ENCODE data around the gene LRSAM1. TPM values are rescaled to one million over a fixed set of nuclear protein-coding genes. Genes with fewer than 3 reads are reported as not detected.
A peak's percentile ranks its signal among the peaks of the same experiment; 100 is the strongest.

Gene LRSAM1
- total RNA-seq, 1 experiment from 2014 or later, result 18.5 TPM

- Histone ChIP-seq H3K36me3 (replicated peaks; ENCODE audit: control insufficient read depth, insufficient read depth, low read length) (no peaks in the 10 kb centered on the region), H3K27me3 (ENCODE audit: control insufficient read depth, insufficient read depth, low read length) (no peaks in the 10 kb centered on the region), H3K4me3 (ENCODE audit: insufficient read depth, low read depth, low read length) (no peak overlapping the region)
- DNase-seq, result no peak
Measured at GRCh38 chr9:127421057-127421456, 30.3 kb upstream of the LRSAM1 start.

- H3K36me3 ChIP-seq (replicated peaks; ENCODE audit: control insufficient read depth, insufficient read depth, low read length), result no peaks in the 10 kb centered on the region
- H3K27me3 ChIP-seq (ENCODE audit: control insufficient read depth, insufficient read depth, low read length), result no peaks in the 10 kb centered on the region
- peak; percentile 4 for DNase-seq
- H3K4me3 ChIP-seq (ENCODE audit: insufficient read depth, low read depth, low read length), result no peak overlapping the region
Measured at GRCh38 chr9:127422133-127422782, 29.1 kb upstream of the LRSAM1 start.

- H3K4me3 ChIP-seq (ENCODE audit: insufficient read depth, low read depth, low read length), result peak overlapping the region; percentile 87; the same call in 1 of the 2 replicates
- no peaks in the 10 kb centered on the region for H3K36me3 ChIP-seq (replicated peaks; ENCODE audit: control insufficient read depth, insufficient read depth, low read length)
- no peaks in the 10 kb centered on the region for H3K27me3 ChIP-seq (ENCODE audit: control insufficient read depth, insufficient read depth, low read length)
- DNase-seq, result peak; percentile 25
Measured at GRCh38 chr9:127422787-127423186, 28.5 kb upstream of the LRSAM1 start.

- no peak for DNase-seq
- peak overlapping the region; percentile 87 for H3K4me3 ChIP-seq (ENCODE audit: insufficient read depth, low read depth, low read length)
- H3K36me3 ChIP-seq (replicated peaks; ENCODE audit: control insufficient read depth, insufficient read depth, low read length), result 0 out of 2 replicates have a peak, but pooled peaks cover 1% of the 10 kb centered on the region
- no peaks in the 10 kb centered on the region for H3K27me3 ChIP-seq (ENCODE audit: control insufficient read depth, insufficient read depth, low read length)
Measured at GRCh38 chr9:127423476-127423933, 27.8 kb upstream of the LRSAM1 start.

GRCh38 chr9:127423934-127424675 is 27.2 kb upstream of the LRSAM1 start, which contains the start of gene ZNF79:
Gene ZNF79 (plus strand): TSS chr9:127424382. CDS start chr9:127424788, 406 bp downstream.
- DNase-seq, result peak; percentile 97
- peak within 1 kb of the TSS; percentile 87 for H3K4me3 ChIP-seq (ENCODE audit: insufficient read depth, low read depth, low read length)
- no peaks in the 10 kb centered on the region for H3K27me3 ChIP-seq (ENCODE audit: control insufficient read depth, insufficient read depth, low read length)
- H3K36me3 ChIP-seq (replicated peaks; ENCODE audit: control insufficient read depth, insufficient read depth, low read length), result peaks cover 2% of the 10 kb centered on the region; the same call in 1 of the 2 replicates

- Histone ChIP-seq H3K27me3 (ENCODE audit: control insufficient read depth, insufficient read depth, low read length) (no peaks in the 10 kb centered on the region), H3K36me3 (replicated peaks; ENCODE audit: control insufficient read depth, insufficient read depth, low read length) (peaks cover 3% of the 10 kb centered on the region; the same call in 1 of the 2 replicates), H3K4me3 (ENCODE audit: insufficient read depth, low read depth, low read length) (peak overlapping the region; percentile 87)
- no peak for DNase-seq
Measured at GRCh38 chr9:127424676-127424999, 26.7 kb upstream of the LRSAM1 start.

- Histone ChIP-seq H3K27me3 (ENCODE audit: control insufficient read depth, insufficient read depth, low read length) (no peaks in the 10 kb centered on the region), H3K36me3 (replicated peaks; ENCODE audit: control insufficient read depth, insufficient read depth, low read length) (peaks cover 3% of the 10 kb centered on the region; the same call in 1 of the 2 replicates), H3K4me3 (ENCODE audit: insufficient read depth, low read depth, low read length) (no peak overlapping the region)
- DNase-seq, result no peak
Measured at GRCh38 chr9:127426756-127427155, 24.6 kb upstream of the LRSAM1 start.

DNA sequence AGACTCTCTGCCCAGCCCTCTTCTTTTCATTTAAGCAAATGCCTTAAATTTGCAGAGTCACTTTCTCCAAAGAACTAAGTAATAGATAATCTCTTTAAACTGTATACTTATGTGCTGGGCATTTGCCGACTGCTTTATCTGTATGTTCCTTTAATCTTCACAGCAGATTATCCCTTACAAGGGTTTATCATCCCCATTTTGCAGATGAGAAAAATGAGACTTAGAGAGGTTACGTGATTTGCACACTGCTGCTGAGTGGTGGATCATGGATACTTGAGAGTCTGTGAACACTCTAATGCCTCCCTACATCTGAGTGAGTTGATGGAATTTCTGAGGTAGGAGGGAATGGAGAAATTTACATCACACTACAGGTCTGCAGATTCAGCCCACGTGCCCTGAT is 23.0 kb upstream of the LRSAM1 start:
- no peak for DNase-seq

DNA sequence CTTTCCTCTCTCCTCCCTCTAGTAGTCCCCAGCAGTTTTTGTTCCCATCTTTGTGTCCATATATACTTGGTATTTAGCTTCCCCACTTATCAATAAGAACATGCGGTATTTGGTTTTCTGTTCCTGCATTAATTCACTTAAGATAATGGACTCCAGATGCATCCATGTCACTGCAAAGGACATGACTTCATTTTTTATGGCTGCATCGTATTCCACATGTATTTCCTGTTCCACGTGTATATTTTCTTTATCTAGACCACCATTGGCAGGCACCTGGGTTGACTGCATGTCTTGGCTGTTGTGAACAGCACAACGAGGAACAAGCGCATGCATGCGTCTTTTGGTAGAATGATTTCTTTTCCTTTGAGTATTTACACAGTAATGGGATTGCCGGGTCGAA is 20.9 kb upstream of the LRSAM1 start:
- DNase-seq, result no peak
- Histone ChIP-seq H3K27me3 (ENCODE audit: control insufficient read depth, insufficient read depth, low read length) (no peaks in the 10 kb centered on the region), H3K4me3 (ENCODE audit: insufficient read depth, low read depth, low read length) (no peak overlapping the region), H3K36me3 (replicated peaks; ENCODE audit: control insufficient read depth, insufficient read depth, low read length) (peaks cover 21% of the 10 kb centered on the region)

More for the DNA sequence above, 23.0 kb upstream of the LRSAM1 start:
- Histone ChIP-seq H3K36me3 (replicated peaks; ENCODE audit: control insufficient read depth, insufficient read depth, low read length) (peaks cover 4% of the 10 kb centered on the region), H3K4me3 (ENCODE audit: insufficient read depth, low read depth, low read length) (no peak overlapping the region), H3K27me3 (ENCODE audit: control insufficient read depth, insufficient read depth, low read length) (no peaks in the 10 kb centered on the region)

DNA sequence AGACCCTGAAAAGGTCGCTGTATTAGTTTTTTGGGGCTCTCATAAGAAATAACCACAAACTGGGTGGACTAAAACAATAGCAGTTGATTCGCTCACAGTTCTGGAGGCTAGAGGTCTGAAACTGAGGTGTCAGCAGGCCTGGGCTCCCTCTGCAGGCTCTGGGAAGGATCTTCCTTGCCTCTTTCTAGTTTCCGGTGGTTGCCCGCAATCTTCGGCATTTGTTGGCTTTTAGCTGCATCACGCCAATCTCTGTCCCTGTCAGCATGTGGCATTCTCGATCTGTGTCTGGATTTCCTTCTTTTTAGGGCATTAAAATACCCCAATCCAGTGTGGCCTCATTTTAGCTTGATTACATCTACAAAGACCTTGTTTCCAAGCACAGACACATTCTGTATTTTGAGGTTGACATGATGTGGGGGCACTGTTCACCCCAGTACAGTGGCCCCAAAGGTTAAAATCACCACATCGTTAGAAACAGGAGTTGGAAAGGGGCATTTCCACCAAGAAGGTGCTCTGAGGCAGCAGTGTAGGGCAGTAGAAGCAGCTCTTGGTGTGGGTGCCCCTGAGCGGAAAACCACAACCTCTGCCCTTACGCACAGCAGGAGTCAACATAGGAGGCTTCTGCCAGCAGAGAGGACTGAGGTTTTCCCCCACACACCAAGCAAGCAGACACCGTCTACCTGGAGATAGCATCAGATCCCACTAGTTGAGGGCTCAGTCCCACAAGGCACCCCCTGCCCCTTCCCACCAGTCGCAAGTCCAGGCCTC is 13.6 kb upstream of the LRSAM1 start:
- no peak overlapping the region for H3K4me3 ChIP-seq (ENCODE audit: insufficient read depth, low read depth, low read length)
- H3K27me3 ChIP-seq (ENCODE audit: control insufficient read depth, insufficient read depth, low read length), result no peaks in the 10 kb centered on the region
- no peak for DNase-seq
- H3K36me3 ChIP-seq (replicated peaks; ENCODE audit: control insufficient read depth, insufficient read depth, low read length), result peaks cover 56% of the 10 kb centered on the region

DNA sequence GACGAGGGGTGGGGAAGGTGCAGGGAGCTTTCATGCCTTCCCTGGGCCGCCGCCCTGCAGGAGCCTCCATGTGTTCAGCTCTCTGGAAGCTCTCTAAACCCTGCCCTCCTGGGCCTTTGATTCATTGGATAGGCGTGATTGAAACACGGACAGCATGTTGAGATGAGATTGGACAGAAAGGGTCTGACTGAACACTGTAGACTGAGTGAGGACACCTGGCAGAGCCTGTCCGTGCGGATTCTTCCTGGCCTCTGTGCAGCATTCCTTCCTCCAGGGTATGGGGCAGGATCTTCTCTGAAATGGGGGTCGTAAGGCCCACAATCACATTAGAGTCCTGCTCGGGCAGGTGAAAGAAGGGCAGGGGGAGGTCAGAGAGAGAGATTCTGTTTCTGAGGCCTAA is 12.9 kb upstream of the LRSAM1 start:
- peaks cover 55% of the 10 kb centered on the region for H3K36me3 ChIP-seq (replicated peaks; ENCODE audit: control insufficient read depth, insufficient read depth, low read length)

DNA sequence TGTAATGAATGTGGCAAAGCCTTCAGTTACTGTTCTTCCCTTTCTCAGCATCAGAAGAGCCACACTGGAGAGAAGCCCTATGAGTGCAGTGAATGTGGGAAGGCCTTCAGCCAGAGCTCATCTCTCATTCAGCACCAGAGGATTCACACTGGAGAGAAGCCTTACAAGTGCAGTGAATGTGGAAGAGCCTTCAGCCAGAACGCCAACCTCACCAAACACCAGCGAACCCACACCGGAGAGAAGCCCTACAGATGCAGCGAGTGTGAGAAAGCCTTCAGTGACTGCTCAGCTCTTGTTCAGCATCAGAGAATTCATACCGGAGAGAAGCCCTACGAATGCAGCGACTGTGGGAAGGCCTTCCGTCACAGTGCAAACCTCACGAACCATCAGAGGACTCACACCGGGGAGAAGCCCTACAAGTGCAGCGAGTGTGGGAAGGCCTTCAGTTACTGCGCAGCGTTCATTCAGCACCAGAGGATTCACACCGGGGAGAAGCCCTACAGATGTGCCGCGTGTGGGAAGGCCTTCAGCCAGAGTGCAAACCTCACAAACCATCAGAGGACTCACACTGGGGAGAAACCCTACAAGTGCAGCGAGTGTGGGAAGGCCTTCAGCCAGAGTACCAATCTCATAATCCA is 6.9 kb upstream of the LRSAM1 start:
- H3K4me3 ChIP-seq (ENCODE audit: insufficient read depth, low read depth, low read length), result no peak overlapping the region
- peaks cover 59% of the 10 kb centered on the region for H3K36me3 ChIP-seq (replicated peaks; ENCODE audit: control insufficient read depth, insufficient read depth, low read length)
- no peak for DNase-seq
- no peaks in the 10 kb centered on the region for H3K27me3 ChIP-seq (ENCODE audit: control insufficient read depth, insufficient read depth, low read length)

More for the DNA sequence above, 12.9 kb upstream of the LRSAM1 start:
- no peak for DNase-seq
- Histone ChIP-seq H3K27me3 (ENCODE audit: control insufficient read depth, insufficient read depth, low read length) (no peaks in the 10 kb centered on the region), H3K4me3 (ENCODE audit: insufficient read depth, low read depth, low read length) (no peak overlapping the region)

GRCh38 chr9:127444921-127445850 is 6.1 kb upstream of the LRSAM1 start:
- Histone ChIP-seq H3K27me3 (ENCODE audit: control insufficient read depth, insufficient read depth, low read length) (no peaks in the 10 kb centered on the region), H3K4me3 (ENCODE audit: insufficient read depth, low read depth, low read length) (no peak overlapping the region), H3K36me3 (replicated peaks; ENCODE audit: control insufficient read depth, insufficient read depth, low read length) (peaks cover 64% of the 10 kb centered on the region)
- DNase-seq, result no peak
